ENCODE data around the gene ELMOD1.

Gene ELMOD1

GRCh38 chr11:107708792-107709191, 117.8 kb downstream of the ELMOD1 start:
- no peak for TF ChIP-seq EZH2phosphoT487 (IDR thresholded peaks at IDR 0.05; ENCODE audit: low read depth)
- no peak for TF ChIP-seq CTCF (IDR thresholded peaks at IDR 0.05; ENCODE audit: low read depth, low read length)
- no peak overlapping the region for H3K4me3 ChIP-seq (ENCODE audit: low read length)
- no peak overlapping the region for H3K27ac ChIP-seq (ENCODE audit: low read length)
- H3K27me3 ChIP-seq (ENCODE audit: low read depth, low read length), result no peaks in the 10 kb centered on the region
- H4K20me1 ChIP-seq (ENCODE audit: insufficient read depth, low read length), result no peaks in the 10 kb centered on the region
- H3K9ac ChIP-seq (ENCODE audit: low read length), result no peak overlapping the region
- no peak overlapping the region for H2AFZ ChIP-seq (ENCODE audit: low read depth, low read length)
- no peaks in the 10 kb centered on the region for H3K79me2 ChIP-seq (ENCODE audit: low read length)
- no peaks in the 10 kb centered on the region for H3K9me3 ChIP-seq (ENCODE audit: insufficient read depth, low read length)
- no peak overlapping the region for H3K4me2 ChIP-seq (ENCODE audit: low read length)
- no peaks in the 10 kb centered on the region for H3K36me3 ChIP-seq (replicated peaks; ENCODE audit: low read depth, low read length)
- H3K4me1 ChIP-seq (ENCODE audit: low read length), result peaks cover 6% of the 10 kb centered on the region

GRCh38 chr11:107710301-107710700, 119.4 kb downstream of the ELMOD1 start:
- Histone ChIP-seq H3K4me1 (ENCODE audit: low read length) (peaks cover 6% of the 10 kb centered on the region), H4K20me1 (ENCODE audit: insufficient read depth, low read length) (no peaks in the 10 kb centered on the region), H3K4me3 (ENCODE audit: low read length) (no peak overlapping the region), H3K9ac (ENCODE audit: low read length) (no peak overlapping the region), H3K79me2 (ENCODE audit: low read length) (no peaks in the 10 kb centered on the region), H2AFZ (ENCODE audit: low read depth, low read length) (no peak overlapping the region), H3K27ac (ENCODE audit: low read length) (no peak overlapping the region), H3K9me3 (ENCODE audit: insufficient read depth, low read length) (no peaks in the 10 kb centered on the region), H3K4me2 (ENCODE audit: low read length) (no peak overlapping the region), H3K27me3 (ENCODE audit: low read depth, low read length) (no peaks in the 10 kb centered on the region), H3K36me3 (replicated peaks; ENCODE audit: low read depth, low read length) (no peaks in the 10 kb centered on the region)
- TF ChIP-seq EZH2phosphoT487 (IDR thresholded peaks at IDR 0.05; ENCODE audit: low read depth), result no peak
- TF ChIP-seq CTCF (IDR thresholded peaks at IDR 0.05; ENCODE audit: low read depth, low read length), result no peak

GRCh38 chr11:107711861-107712755, 121.2 kb downstream of the ELMOD1 start, which contains the start of gene SLN:
SLN (minus strand) TSS chr11:107712056.
- peak within 1 kb of the TSS; percentile 22; the same call in 1 of the 2 replicates for H3K4me2 ChIP-seq (ENCODE audit: low read length)
- H4K20me1 ChIP-seq (ENCODE audit: insufficient read depth, low read length), result no peaks in the 10 kb centered on the region
- H3K79me2 ChIP-seq (ENCODE audit: low read length), result no peaks in the 10 kb centered on the region
- no peaks in the 10 kb centered on the region for H3K9me3 ChIP-seq (ENCODE audit: insufficient read depth, low read length)
- H3K4me1 ChIP-seq (ENCODE audit: low read length), result peaks cover 6% of the 10 kb centered on the region
- no peak within 1 kb of the TSS for H2AFZ ChIP-seq (ENCODE audit: low read depth, low read length)
- no peak within 1 kb of the TSS for H3K27ac ChIP-seq (ENCODE audit: low read length)
- TF ChIP-seq CTCF (IDR thresholded peaks at IDR 0.05; ENCODE audit: low read depth, low read length) (no peak), EZH2phosphoT487 (IDR thresholded peaks at IDR 0.05; ENCODE audit: low read depth) (no peak)
- H3K36me3 ChIP-seq (replicated peaks; ENCODE audit: low read depth, low read length), result no peaks in the 10 kb centered on the region
- H3K9ac ChIP-seq (ENCODE audit: low read length), result no peak within 1 kb of the TSS
- H3K4me3 ChIP-seq (ENCODE audit: low read length), result no peak within 1 kb of the TSS
- H3K27me3 ChIP-seq (ENCODE audit: low read depth, low read length), result no peaks in the 10 kb centered on the region

- H2AFZ ChIP-seq (ENCODE audit: low read depth, low read length), result no peak overlapping the region
- no peak overlapping the region for H3K9ac ChIP-seq (ENCODE audit: low read length)
- no peak overlapping the region for H3K4me3 ChIP-seq (ENCODE audit: low read length)
- H4K20me1 ChIP-seq (ENCODE audit: insufficient read depth, low read length), result no peaks in the 10 kb centered on the region
- H3K27me3 ChIP-seq (ENCODE audit: low read depth, low read length), result no peaks in the 10 kb centered on the region
- no peaks in the 10 kb centered on the region for H3K79me2 ChIP-seq (ENCODE audit: low read length)
- H3K36me3 ChIP-seq (replicated peaks; ENCODE audit: low read depth, low read length), result no peaks in the 10 kb centered on the region
- H3K4me2 ChIP-seq (ENCODE audit: low read length), result peak overlapping the region; percentile 22; the same call in 1 of the 2 replicates
- no peak overlapping the region for H3K27ac ChIP-seq (ENCODE audit: low read length)
- TF ChIP-seq CTCF (IDR thresholded peaks at IDR 0.05; ENCODE audit: low read depth, low read length) (no peak), EZH2phosphoT487 (IDR thresholded peaks at IDR 0.05; ENCODE audit: low read depth) (no peak)
- peaks cover 6% of the 10 kb centered on the region for H3K4me1 ChIP-seq (ENCODE audit: low read length)
- no peaks in the 10 kb centered on the region for H3K9me3 ChIP-seq (ENCODE audit: insufficient read depth, low read length)
Measured at GRCh38 chr11:107713009-107713408, 122.1 kb downstream of the ELMOD1 start.

Data from OCI-LY3 (cell line).